HG03558 (cell line): Measurements from ENCODE around the gene KNSTRN.

Experiments used
- ATAC-seq: cut with Tn5 transposase; IDR thresholded peaks from one replicate; pipeline ENCODE4 v1.9.1; 2021; ENCODE audit warnings: moderate number of reproducible peaks; ENCODE audit not compliant: unreplicated experiment; ENCODE audit errors: extremely low read depth

Gene KNSTRN

DNA sequence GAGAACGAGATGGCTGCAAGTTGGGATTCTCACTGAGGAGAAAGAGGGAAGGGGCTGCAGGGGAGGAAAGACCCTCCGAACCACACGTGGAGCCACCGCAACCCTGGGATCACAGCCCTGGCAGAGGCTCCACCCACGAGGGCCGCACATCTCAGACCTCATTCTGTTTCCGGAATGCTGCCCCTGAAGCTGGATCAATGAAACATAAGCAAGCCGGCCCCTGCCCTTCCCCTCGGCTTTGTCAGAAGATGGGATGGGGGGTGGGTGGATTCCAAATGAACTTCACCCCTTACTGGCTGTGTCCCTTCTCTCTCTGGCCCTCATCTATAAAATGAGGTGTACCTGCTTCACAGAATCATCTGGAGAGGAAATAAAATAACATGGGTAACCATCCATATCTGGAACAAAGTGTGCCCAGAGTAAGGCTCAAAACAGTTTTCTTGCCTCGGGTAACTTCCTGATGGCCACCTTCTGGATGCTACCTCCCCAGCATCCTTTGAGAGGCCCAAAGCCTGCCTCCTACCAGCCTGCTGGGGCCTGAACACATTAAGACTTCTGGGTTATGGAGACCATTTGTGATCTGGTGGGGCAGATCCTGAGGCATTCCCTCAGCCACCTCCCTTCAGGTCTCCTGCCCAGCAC lies 37.2 kb upstream of the KNSTRN start:
- no peak for ATAC-seq

DNA sequence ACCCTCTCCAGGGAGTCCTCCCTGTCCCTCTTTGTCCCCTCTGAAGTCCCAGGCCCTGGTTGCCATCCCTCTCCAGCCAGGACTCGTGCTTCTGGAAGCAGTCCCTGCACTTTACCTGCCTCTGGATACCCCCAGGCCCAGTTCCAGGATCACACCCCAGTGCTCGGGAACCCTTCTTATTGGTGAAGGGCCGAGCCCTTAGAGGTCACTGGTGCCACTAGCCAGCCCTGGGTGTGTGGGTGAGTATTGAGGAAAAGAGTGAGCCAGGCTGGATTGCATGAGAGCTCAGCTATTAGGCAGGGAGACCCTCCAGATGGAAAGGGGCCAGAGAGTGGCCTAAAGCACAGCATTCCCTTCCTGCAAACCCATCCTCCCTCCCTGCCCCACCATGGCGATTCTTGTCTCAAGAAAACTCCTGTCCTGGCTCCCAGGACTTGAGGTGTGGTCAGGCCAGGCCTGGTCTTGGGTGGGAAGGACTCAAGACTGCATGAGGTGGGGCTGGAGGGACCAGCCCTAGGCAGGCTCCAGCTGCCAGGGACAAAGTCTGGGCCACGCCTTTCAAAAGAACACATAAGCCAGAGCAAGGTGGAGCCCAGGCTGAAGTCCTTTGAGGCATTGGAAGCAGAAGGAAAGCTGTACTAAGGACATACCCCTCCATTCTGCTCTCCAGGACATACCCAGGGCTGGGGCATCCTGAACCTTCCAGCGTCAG lies 36.5 kb upstream of the KNSTRN start:
- ATAC-seq = no peak

- no peak for ATAC-seq
Observed at GRCh38 chr15:40346579-40347558, 35.7 kb upstream of the KNSTRN start.

DNA sequence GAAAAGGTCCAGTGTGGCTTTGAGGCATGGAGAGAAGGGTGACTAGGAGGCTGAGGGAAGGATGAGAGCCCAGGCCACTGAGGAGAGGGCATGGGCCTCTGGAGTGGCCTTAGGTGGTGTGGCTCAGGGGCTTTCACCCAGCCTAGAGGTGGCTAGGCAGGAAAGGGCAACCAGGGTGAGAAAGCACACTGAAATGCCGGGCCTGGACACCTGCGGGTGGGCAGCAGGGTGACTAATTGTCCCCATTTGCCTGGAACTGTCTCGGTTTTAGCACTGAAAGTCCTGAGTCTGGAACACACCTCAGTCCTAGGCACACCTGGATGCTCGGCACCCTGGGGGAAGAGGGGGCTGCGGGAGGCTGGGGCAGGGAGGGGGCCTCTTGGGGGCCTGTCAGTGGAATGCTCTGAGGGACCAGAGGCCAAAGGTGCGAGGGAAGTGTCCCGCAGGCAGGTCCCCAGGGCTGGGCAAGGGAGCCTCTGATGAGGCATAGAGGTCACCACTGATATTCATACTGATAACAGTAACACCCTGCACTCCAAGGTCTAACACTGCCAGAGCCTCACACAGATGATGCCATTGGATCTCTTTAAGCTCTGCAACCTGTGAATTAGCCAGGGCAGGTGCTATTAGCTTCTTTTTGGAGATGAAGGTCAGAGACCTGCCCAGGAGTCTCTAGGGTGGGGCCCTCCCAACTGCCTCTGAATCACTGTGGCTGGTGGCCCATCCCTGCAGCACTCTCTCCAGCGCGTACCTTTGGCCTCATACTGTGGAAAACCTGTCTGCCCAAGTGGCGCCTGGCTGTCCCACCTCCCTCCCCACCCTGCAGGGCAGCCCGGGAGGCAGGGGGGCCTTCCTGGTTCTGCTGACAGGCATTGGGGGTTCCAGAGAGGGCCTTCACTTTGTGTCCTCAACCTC lies 34.7 kb upstream of the KNSTRN start:
- no peak for ATAC-seq

- ATAC-seq = no peak
Observed at GRCh38 chr15:40348474-40348870, 34.0 kb upstream of the KNSTRN start.

DNA sequence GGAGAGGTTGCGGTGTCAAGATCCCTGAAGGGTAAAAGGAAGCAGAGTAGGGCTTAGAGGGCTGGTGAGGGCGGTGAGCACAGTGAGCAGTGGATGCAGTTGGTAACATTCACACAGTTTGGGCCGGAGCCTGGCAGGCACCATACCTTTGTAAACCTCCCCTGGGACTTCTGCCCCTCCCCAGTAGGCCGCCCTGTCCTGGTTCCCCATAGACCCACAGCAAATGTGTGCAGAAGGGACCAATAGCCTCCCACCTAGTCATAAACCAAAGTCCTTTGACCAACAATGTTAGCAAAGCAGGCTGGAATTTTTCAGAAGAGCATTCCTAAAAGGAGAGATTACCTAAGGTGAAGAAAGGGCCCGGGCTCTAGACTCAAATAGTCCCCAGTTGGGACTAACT lies 33.4 kb upstream of the KNSTRN start:
- no peak for ATAC-seq

DNA sequence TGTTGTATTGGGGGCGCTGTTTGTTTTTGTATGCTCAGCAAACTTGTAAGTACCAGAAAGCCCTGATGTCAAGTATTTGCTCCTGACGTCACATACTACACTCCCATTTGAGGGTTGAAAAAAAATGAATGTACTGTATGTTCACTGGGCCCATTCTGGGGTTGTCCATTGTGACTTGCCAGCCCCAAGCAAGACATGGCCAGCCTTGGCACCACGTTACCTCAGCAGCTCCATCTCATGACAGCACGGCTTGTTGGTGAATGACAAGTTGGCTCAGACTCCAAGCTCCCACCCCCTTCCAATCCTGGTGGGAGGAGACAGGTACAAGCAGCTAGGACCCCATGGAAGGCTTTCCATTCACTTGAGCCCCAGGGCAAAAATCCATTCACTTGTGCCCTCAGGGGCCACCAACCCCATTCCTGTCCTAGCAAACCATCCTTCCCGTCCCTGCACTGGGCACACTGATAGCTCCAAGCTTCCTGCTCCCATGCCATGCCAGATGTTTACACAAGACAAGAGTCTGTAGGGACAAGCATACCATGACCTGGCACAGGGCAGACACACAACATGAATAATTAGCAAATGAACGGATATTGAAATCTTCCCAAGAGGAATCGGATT lies 30.1 kb upstream of the KNSTRN start:
- ATAC-seq = no peak

DNA sequence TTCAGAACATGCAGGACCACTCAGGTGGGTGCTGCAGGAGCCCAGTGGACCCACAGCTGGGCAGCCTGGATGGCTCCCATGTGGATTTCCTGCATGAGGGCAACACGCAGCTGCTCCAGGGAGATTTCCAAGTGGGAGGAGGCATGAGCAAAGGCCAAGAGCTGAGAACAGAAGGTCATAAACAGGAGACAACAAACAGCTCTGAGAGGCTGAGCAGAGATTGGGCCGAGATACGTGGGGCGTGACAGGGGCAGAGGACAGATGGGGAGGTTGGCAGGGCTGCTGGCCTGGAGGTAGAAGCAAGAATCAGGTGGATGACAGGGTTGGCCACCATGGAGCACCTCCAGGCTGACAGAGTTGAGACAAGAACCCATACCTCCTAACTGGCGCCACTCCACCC lies 28.8 kb upstream of the KNSTRN start:
- ATAC-seq = no peak

DNA sequence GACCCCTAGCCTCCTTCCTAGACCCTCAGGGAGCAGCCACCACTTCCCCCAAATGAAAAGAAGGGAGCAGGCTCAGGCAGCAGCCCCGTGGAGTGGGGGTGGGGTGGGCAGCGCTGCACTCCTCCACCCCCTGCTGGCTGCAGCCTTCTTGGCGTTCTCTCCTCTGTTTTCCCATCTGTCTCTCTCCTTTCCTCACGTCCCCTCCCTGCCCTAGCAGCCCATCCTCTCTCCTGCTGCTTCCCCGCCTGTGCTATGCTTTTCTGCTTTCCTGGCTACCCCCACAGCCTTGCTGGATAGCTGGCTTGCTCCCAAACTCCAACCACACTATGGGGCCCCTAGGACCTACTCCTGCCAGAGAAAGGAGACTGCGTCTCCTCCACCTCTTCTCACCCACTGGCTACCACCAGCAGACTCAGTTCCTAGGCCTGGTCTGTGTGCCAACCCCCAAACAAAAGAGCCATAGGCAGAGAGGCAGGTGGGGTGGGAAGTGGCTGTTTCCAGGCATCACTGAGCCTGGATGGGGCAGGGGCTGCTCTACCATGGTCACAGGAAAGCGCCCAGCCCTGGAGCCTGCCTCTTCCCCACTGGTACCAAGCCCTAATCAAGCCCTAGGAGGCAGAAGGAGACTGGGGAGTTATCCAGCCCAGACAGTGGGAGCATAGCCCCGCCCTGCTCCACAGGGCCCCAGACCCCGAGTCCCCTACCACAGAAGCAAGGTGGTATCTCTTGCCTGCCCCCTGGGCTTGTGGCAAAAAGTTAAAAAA lies 27.9 kb upstream of the KNSTRN start:
- ATAC-seq = no peak

DNA sequence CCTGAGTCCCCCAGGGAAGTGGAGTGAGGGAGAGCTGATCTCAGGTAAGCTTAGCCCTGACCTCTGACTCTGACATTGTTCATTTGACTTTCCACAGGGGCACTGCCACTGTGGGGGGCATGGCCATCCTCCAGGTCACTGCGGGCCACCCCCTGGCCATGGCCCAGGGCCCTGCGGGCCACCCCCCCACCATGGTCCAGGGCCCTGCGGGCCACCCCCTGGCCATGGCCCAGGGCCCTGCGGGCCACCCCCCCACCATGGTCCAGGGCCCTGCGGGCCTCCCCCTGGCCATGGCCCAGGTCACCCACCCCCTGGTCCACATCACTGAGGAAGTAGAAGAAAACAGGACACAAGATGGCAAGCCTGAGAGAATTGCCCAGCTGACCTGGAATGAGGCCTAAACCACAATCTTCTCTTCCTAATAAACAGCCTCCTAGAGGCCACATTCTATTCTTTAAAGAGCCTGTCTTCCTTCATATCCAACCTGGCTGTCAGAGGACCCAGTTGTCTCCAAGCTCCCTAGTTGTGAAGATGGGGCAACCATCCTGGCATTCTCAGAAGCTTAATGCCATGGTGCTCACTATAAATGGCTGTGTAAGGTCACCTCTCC lies 26.4 kb upstream of the KNSTRN start:
- no peak for ATAC-seq

DNA sequence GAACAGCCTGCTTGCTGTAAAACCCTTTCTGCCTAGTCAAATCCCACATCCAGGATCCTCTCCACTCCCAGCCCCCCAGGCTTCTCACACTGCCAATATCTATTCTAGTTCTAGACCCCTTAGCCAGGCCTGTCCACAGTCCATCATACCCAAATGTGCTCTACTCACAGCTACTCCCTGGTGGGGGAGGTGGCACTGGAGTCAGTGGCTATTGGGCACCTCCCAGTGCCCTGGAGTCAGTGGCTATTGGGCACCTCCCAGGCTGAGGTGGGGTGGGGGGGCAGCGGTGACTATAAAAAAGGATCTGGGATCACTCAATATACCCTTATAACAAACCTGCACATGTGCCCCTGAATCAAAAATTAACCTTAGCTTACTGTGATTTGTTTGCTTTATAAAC lies 25.3 kb upstream of the KNSTRN start:
- no peak for ATAC-seq

GRCh38 chr15:40357723-40358470 lies 24.6 kb upstream of the KNSTRN start, which contains the start of gene DISP2:
Gene DISP2, plus strand, starts transcription at chr15:40358219. Its CDS starts 103 bp downstream, at chr15:40358322.
- ATAC-seq = peak; percentile 53

- no peak for ATAC-seq
Observed at GRCh38 chr15:40358471-40359353, 23.8 kb upstream of the KNSTRN start.

DNA sequence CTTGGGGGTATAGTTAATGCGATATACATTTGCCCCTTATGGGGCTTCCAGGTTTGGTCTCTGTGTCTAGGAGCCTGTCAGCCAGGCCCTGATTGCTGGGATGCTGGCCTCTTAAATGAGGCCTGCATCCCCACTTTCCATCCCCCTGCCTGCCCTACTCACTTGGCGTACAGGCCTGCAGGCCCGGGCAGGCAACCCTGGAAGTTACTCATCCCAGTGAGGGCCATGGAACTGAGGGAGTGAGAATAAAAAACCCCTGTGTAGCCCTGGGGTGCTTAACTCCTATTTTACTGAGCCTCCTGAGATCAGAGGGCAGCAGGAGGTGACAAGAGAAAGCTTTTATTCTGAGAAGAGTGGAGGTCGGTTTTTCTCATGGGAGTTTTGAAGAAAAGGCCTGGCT lies 22.5 kb upstream of the KNSTRN start:
- ATAC-seq = no peak

GRCh38 chr15:40361640-40362039 lies 20.9 kb upstream of the KNSTRN start:
- no peak for ATAC-seq

DNA sequence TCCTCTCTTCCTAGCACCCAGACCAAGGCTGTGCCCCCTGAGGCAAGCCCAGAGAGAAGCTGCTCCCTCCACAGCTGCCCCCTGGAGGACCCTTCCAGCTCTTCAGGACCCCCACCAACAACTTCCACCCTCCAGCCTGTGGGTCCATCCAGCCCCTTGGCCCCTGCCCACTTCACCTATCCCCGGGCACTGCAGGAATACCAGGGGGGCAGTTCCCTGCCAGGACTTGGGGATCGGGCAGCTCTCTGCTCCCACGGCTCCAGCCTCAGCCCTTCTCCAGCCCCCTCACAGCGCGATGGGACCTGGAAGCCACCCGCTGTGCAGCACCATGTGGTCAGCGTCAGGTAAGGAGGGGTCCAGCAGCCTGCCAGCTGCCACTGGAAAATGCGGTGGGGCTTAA lies 18.9 kb upstream of the KNSTRN start:
- ATAC-seq = no peak

- ATAC-seq = no peak
Observed at GRCh38 chr15:40364251-40364650, 18.3 kb upstream of the KNSTRN start.
